HepG2 (cell line): Measurements from ENCODE around the gene PIGBOS1.

Experiments
- BRF2 ChIP-seq: sonication (generic); formaldehyde crosslinking; IDR thresholded peaks from 2 replicates; pipeline ENCODE4 v1.8.1; 2022; ENCODE audit warnings: mild to moderate bottlenecking, missing genetic modification reagents
- CBX5 ChIP-seq: sonication (generic); formaldehyde crosslinking; IDR thresholded peaks from 2 replicates; pipeline ENCODE4 v1.4.0; 2020; ENCODE audit warnings: missing genetic modification reagents, borderline replicate concordance
- CEBPZ ChIP-seq: IDR thresholded peaks from 2 replicates; pipeline ENCODE4 v1.6.1; 2012; ENCODE audit warnings: low read length, improper control_type of control experiment
- CHD2 ChIP-seq: IDR thresholded peaks from 2 replicates; pipeline ENCODE4 v1.6.1; 2011; ENCODE audit warnings: low read depth, low read length, improper control_type of control experiment
- KDM4B ChIP-seq: sonication (generic); formaldehyde crosslinking; IDR thresholded peaks from 2 replicates; pipeline ENCODE4 v1.4.0; 2020; ENCODE audit warnings: missing genetic modification reagents
- PBX2 ChIP-seq: IDR thresholded peaks from 2 replicates; pipeline ENCODE4 v1.6.1; 2016; ENCODE audit warnings: control low read depth
- SP1 ChIP-seq, 2 experiments: fragments of 450-650 bp in 1 of 2; sonication (generic) in 1 of 2; formaldehyde crosslinking in 1 of 2; IDR thresholded peaks; 2 replicates each; pipeline versions ENCODE4 v1.4.0 to v1.6.1; 2016 to 2020; ENCODE audit warnings: missing genetic modification reagents in 1 of 2
- ZNF335 ChIP-seq: sonication (generic); formaldehyde crosslinking; IDR thresholded peaks from 2 replicates; pipeline ENCODE4 v1.4.0; 2020; ENCODE audit warnings: missing genetic modification reagents
- TF ChIP-seq, protein P1 (sequence below): sonication (generic); formaldehyde crosslinking; IDR thresholded peaks from 2 replicates; pipeline ENCODE4 v1.8.1; 2023; ENCODE audit warnings: mild to moderate bottlenecking, missing genetic modification reagents
- TF ChIP-seq, protein P2 (sequence below): sonication (generic); formaldehyde crosslinking; IDR thresholded peaks from 2 replicates; pipeline ENCODE4 v1.5.0; 2020; ENCODE audit warnings: missing genetic modification reagents

- TF ChIP-seq CHD2 (no peak), CEBPZ (no peak), CBX5 (no peak), BRF2 (CRISPR knock-in tag) (no peak), SP1 (IDR thresholded peaks at IDR 0.05) (no peak), SP1 (CRISPR knock-in tag; IDR thresholded peaks at IDR 0.05) (no peak), ZNF335 (CRISPR knock-in tag) (no peak), PBX2 (CRISPR knock-in tag) (no peak), KDM4B (no peak)
- TF ChIP-seq, protein P1, sequence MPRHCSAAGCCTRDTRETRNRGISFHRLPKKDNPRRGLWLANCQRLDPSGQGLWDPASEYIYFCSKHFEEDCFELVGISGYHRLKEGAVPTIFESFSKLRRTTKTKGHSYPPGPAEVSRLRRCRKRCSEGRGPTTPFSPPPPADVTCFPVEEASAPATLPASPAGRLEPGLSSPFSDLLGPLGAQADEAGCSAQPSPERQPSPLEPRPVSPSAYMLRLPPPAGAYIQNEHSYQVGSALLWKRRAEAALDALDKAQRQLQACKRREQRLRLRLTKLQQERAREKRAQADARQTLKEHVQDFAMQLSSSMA: no peak
- TF ChIP-seq, protein P2, sequence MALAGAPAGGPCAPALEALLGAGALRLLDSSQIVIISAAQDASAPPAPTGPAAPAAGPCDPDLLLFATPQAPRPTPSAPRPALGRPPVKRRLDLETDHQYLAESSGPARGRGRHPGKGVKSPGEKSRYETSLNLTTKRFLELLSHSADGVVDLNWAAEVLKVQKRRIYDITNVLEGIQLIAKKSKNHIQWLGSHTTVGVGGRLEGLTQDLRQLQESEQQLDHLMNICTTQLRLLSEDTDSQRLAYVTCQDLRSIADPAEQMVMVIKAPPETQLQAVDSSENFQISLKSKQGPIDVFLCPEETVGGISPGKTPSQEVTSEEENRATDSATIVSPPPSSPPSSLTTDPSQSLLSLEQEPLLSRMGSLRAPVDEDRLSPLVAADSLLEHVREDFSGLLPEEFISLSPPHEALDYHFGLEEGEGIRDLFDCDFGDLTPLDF (CRISPR knock-in tag): no peak
These were observed 39.7 kb downstream of the PIGBOS1 start for GRCh38 chr15:55279100-55279745.
